Epithelial cell of proximal tubule (primary cell): ENCODE measurements around the gene CD164L2. TPM values are rescaled to one million over a fixed set of nuclear protein-coding genes. Genes with fewer than 3 reads are reported as not detected.

Experiments used
- DNase-seq: peaks from one replicate; pipeline ENCODE4 v3.0.0-alpha.2; 2011; ENCODE audit warnings: low read depth
- H3K4me3 ChIP-seq: 2 replicates; pipeline ENCODE4 v1.5.1; 2011; ENCODE audit warnings: low read depth, mild to moderate bottlenecking, low read length
- CTCF ChIP-seq: conservative IDR thresholded peaks from 2 replicates; pipeline ENCODE4 v1.5.1; 2012; ENCODE audit warnings: low read depth, mild to moderate bottlenecking, low read length
- total RNA-seq: library from RNA; depleted of rRNA; stranded (reverse); fragments of >200 nt; gene quantifications from 2 replicates; pipeline ENCODE4 v1.2.3, GENCODE V29; 2015

CD164L2 gene
- total RNA-seq, 1 donor from 2014 or later, result not detected

- TF ChIP-seq CTCF, result no peak
- DNase-seq, result no peak
- no peak overlapping the region for H3K4me3 ChIP-seq
Observed at GRCh38 chr1:27343639-27344025, 39.5 kb downstream of the CD164L2 start.

GRCh38 chr1:27342778-27343638, 40.1 kb downstream of the CD164L2 start:
- TF ChIP-seq CTCF, result no peak
- DNase-seq, result no peak
- H3K4me3 ChIP-seq, result no peak overlapping the region

- H3K4me3 ChIP-seq, result peak overlapping the region; percentile 44
- no peak for DNase-seq
- TF ChIP-seq CTCF, result no peak
Observed at GRCh38 chr1:27342391-27342777, 40.7 kb downstream of the CD164L2 start.

- DNase-seq, result no peak
- TF ChIP-seq CTCF, result no peak
- peak within 1 kb of the TSS; percentile 44 for H3K4me3 ChIP-seq
Observed at GRCh38 chr1:27341525-27342252, 41.4 kb downstream of the CD164L2 start, which contains the start of gene SYTL1. Gene SYTL1 (plus strand): TSS chr1:27342022. CDS start chr1:27345335, 3,313 bp downstream.

- no peak for DNase-seq
- H3K4me3 ChIP-seq, result no peak overlapping the region
- TF ChIP-seq CTCF, result no peak
Observed at GRCh38 chr1:27339213-27339612, 43.9 kb downstream of the CD164L2 start.

- no peak overlapping the region for H3K4me3 ChIP-seq
- no peak for DNase-seq
- no peak for TF ChIP-seq CTCF
Observed at GRCh38 chr1:27338751-27339150, 44.4 kb downstream of the CD164L2 start.

GRCh38 chr1:27336756-27337155, 46.4 kb downstream of the CD164L2 start:
- TF ChIP-seq CTCF, result no peak

More at GRCh38 chr1:27336756-27337155, 46.4 kb downstream of the CD164L2 start:
- no peak for DNase-seq
- no peak overlapping the region for H3K4me3 ChIP-seq
